Astrocyte of the cerebellum (primary cell): ENCODE measurements around the gene LIMS2.

Experiments used
- DNase-seq: peaks from one replicate; pipeline ENCODE4 v3.0.0-alpha.2; 2011; ENCODE audit warnings: low read depth
- H3K4me3 ChIP-seq: 2 replicates; pipeline ENCODE4 v1.5.1; 2011; ENCODE audit warnings: mild to moderate bottlenecking, low read depth, low read length, moderate library complexity
- CTCF ChIP-seq: IDR thresholded peaks from 2 replicates; pipeline ENCODE4 v1.5.1; 2012; ENCODE audit warnings: low read length, low read depth, moderate library complexity, mild to moderate bottlenecking; ENCODE audit errors: missing control alignments
- in situ Hi-C: cut with HindIII; loops from 2 replicates; pipeline ENCODE4 v1.10.0; 2017; ENCODE audit warnings: low sequenced_read_pairs

LIMS2 gene

GRCh38 chr2:127635380-127636237, 39.7 kb downstream of the LIMS2 start:
- in situ Hi-C loops, result no loop called here
- H3K4me3 ChIP-seq, result no peak overlapping the region
- TF ChIP-seq CTCF, result no peak

GRCh38 chr2:127634626-127635379, 40.5 kb downstream of the LIMS2 start:
- in situ Hi-C loops, result no loop called here
- no peak for TF ChIP-seq CTCF
- no peak for DNase-seq

More at GRCh38 chr2:127635380-127636237, 39.7 kb downstream of the LIMS2 start:
- no peak for DNase-seq

GRCh38 chr2:127634066-127634617, 41.2 kb downstream of the LIMS2 start:
- H3K4me3 ChIP-seq, result no peak overlapping the region
- in situ Hi-C loops, result no loop called here
- no peak for DNase-seq
- no peak for TF ChIP-seq CTCF

More at GRCh38 chr2:127634626-127635379, 40.5 kb downstream of the LIMS2 start:
- no peak overlapping the region for H3K4me3 ChIP-seq

- no peak for DNase-seq
- H3K4me3 ChIP-seq, result no peak overlapping the region
- no peak for TF ChIP-seq CTCF
- in situ Hi-C loops, result no loop called here
These were observed 41.7 kb downstream of the LIMS2 start for GRCh38 chr2:127633556-127634065.

GRCh38 chr2:127632592-127633489, 42.5 kb downstream of the LIMS2 start:
- TF ChIP-seq CTCF, result no peak
- in situ Hi-C loops, result no loop called here
- no peak for DNase-seq
- H3K4me3 ChIP-seq, result no peak overlapping the region
